DOHH2 (cell line): Measurements from ENCODE around the gene ABCB6.
A peak's percentile ranks its signal among the peaks of the same experiment; 100 is the strongest.

Experiments used
- EZH2phosphoT487 ChIP-seq: fragments of 200-600 bp; sonication (generic); IDR thresholded peaks from 2 replicates; pipeline ENCODE4 v1.6.1; 2017; ENCODE audit warnings: borderline replicate concordance, mild to moderate bottlenecking, antibody characterized with exemption, low read length, moderate library complexity, mixed read lengths
- TF ChIP-seq, protein P1 (sequence below): fragments of 200-600 bp; sonication (generic); IDR thresholded peaks from one replicate; pipeline ENCODE4 v1.5.1; 2014; ENCODE audit warnings: antibody characterized with exemption, mild to moderate bottlenecking, low read depth, low read length; ENCODE audit not compliant: poor library complexity, severe bottlenecking

DNA sequence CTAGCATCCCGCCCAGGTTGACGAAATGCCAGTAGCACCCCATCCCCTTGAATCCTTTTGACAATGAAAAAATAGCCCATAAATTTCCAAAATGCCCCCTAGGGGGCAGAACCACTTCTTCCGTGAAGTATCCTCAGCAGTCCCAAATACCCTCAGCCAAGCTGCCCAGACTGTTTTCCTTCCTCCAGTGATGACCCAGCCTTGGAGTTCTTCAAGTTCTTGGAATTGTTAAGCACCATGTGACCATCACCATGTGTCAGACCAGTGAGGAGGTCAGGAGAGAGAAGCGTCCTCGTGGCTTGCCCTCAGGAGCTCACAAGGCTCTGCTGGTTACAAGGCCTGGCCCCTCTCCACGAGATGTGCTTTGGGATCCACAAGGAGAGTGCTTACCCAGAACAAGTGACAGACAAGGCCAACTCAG is 47.5 kb downstream of the ABCB6 start:
- TF ChIP-seq, protein P1, sequence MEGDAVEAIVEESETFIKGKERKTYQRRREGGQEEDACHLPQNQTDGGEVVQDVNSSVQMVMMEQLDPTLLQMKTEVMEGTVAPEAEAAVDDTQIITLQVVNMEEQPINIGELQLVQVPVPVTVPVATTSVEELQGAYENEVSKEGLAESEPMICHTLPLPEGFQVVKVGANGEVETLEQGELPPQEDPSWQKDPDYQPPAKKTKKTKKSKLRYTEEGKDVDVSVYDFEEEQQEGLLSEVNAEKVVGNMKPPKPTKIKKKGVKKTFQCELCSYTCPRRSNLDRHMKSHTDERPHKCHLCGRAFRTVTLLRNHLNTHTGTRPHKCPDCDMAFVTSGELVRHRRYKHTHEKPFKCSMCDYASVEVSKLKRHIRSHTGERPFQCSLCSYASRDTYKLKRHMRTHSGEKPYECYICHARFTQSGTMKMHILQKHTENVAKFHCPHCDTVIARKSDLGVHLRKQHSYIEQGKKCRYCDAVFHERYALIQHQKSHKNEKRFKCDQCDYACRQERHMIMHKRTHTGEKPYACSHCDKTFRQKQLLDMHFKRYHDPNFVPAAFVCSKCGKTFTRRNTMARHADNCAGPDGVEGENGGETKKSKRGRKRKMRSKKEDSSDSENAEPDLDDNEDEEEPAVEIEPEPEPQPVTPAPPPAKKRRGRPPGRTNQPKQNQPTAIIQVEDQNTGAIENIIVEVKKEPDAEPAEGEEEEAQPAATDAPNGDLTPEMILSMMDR, result peak; percentile 85
- no peak for TF ChIP-seq EZH2phosphoT487
